ENCODE data around the gene CTSC.

Gene CTSC

GRCh38 chr11:88353835-88354496 lies 16.4 kb upstream of the CTSC start:
- FAIRE-seq (no peak), DNase-seq (ENCODE audit: insufficient read length, low spot score) (no peak)
- TF ChIP-seq CTCF (IDR thresholded peaks at IDR 0.05; ENCODE audit: insufficient read depth, missing control alignments), result no peak

GRCh38 chr11:88353386-88353785 lies 15.8 kb upstream of the CTSC start:
- FAIRE-seq (no peak), DNase-seq (ENCODE audit: insufficient read length, low spot score) (no peak)
- no peak for TF ChIP-seq CTCF (IDR thresholded peaks at IDR 0.05; ENCODE audit: insufficient read depth, missing control alignments)

GRCh38 chr11:88352139-88352538 lies 14.6 kb upstream of the CTSC start:
- DNase-seq (ENCODE audit: insufficient read length, low spot score) (no peak), FAIRE-seq (no peak)
- no peak for TF ChIP-seq CTCF (IDR thresholded peaks at IDR 0.05; ENCODE audit: insufficient read depth, missing control alignments)

GRCh38 chr11:88348870-88349269 lies 11.3 kb upstream of the CTSC start:
- DNase-seq (ENCODE audit: insufficient read length, low spot score), result no peak
- no peak for FAIRE-seq
- TF ChIP-seq CTCF (IDR thresholded peaks at IDR 0.05; ENCODE audit: insufficient read depth, missing control alignments), result no peak

- no peak for TF ChIP-seq CTCF (IDR thresholded peaks at IDR 0.05; ENCODE audit: insufficient read depth, missing control alignments)
- DNase-seq (ENCODE audit: insufficient read length, low spot score), result no peak
- FAIRE-seq, result peak; percentile 11
These were observed 8.4 kb upstream of the CTSC start for GRCh38 chr11:88345949-88346348.

- DNase-seq (ENCODE audit: insufficient read length, low spot score), result no peak
- TF ChIP-seq CTCF (IDR thresholded peaks at IDR 0.05; ENCODE audit: insufficient read depth, missing control alignments), result no peak
- no peak for FAIRE-seq
These were observed 7.9 kb upstream of the CTSC start for GRCh38 chr11:88345408-88345807.

- FAIRE-seq, result no peak
- TF ChIP-seq CTCF (IDR thresholded peaks at IDR 0.05; ENCODE audit: insufficient read depth, missing control alignments), result no peak
- no peak for DNase-seq (ENCODE audit: insufficient read length, low spot score)
These were observed 7.3 kb upstream of the CTSC start for GRCh38 chr11:88344869-88345268.

Data from D721Med (cell line).